CD14-positive monocyte (primary cell): ENCODE measurements around the gene PRR30. TPM values are rescaled to one million over a fixed set of nuclear protein-coding genes. Genes with fewer than 3 reads are reported as not detected.
A peak's percentile ranks its signal among the peaks of the same experiment; 100 is the strongest.

Experiments used
- DNase-seq, 3 donors: peaks; one replicate each; pipeline ENCODE4 v3.0.0-alpha.2; 2011 to 2022
- H2AFZ ChIP-seq: 2 replicates; pipeline ENCODE4 v1.6.0; 2012; ENCODE audit warnings: mild to moderate bottlenecking, low read depth, low read length, inconsistent platforms; ENCODE audit not compliant: insufficient read depth, poor library complexity, severe bottlenecking
- H3K27ac ChIP-seq, 2 donors: 1 replicate in 1 of 2; 2 replicates in 1 of 2; pipeline ENCODE4 v1.5.1; 2012 to 2013; ENCODE audit warnings: low read length in 2 of 2, control low read depth in 1 of 2, inconsistent platforms in 1 of 2, low read depth in 1 of 2, mild to moderate bottlenecking in 1 of 2
- H3K27me3 ChIP-seq, 2 donors: one replicate each; pipeline versions ENCODE4 v1.6.0 to v1.6.1; 2011 to 2013; ENCODE audit warnings: low read length in 2 of 2; ENCODE audit not compliant: control insufficient read depth in 2 of 2, insufficient read depth in 2 of 2
- H3K36me3 ChIP-seq, 2 donors: replicated peaks in 1 of 2; 1 replicate in 1 of 2; 2 replicates in 1 of 2; pipeline versions ENCODE4 v1.5.1 to v1.6.1; 2012 to 2013; ENCODE audit warnings: low read length in 2 of 2, control low read depth in 1 of 2, inconsistent platforms in 1 of 2, mild to moderate bottlenecking in 1 of 2; ENCODE audit not compliant: insufficient read depth in 2 of 2, control insufficient read depth in 1 of 2
- H3K4me1 ChIP-seq, 2 donors: 1 replicate in 1 of 2; 2 replicates in 1 of 2; pipeline versions ENCODE4 v1.5.1 to v1.6.1; 2012 to 2013; ENCODE audit warnings: low read length in 2 of 2, control low read depth in 1 of 2, inconsistent platforms in 1 of 2, mild to moderate bottlenecking in 1 of 2, moderate library complexity in 1 of 2; ENCODE audit not compliant: insufficient read depth in 2 of 2, control insufficient read depth in 1 of 2
- H3K4me2 ChIP-seq: replicated peaks from 2 replicates; pipeline ENCODE3; 2012; ENCODE audit warnings: low read length, moderate library complexity, mild to moderate bottlenecking; ENCODE audit not compliant: poor library complexity, severe bottlenecking; ENCODE audit errors: extremely low read depth
- H3K4me3 ChIP-seq, 3 experiments: fragments of 200-600 bp in 1 of 3; sonication (generic) in 1 of 3; replicated peaks in 1 of 3; 1 replicate in 2 of 3; 2 replicates in 1 of 3; pipeline ENCODE4 v1.5.1; 2011 to 2013; ENCODE audit warnings: low read length in 3 of 3, mild to moderate bottlenecking in 3 of 3, control low read depth in 2 of 3, low read depth in 2 of 3, inconsistent platforms in 1 of 3, moderate library complexity in 1 of 3
- H3K79me2 ChIP-seq: 2 replicates; pipeline ENCODE4 v1.6.0; 2012; ENCODE audit warnings: mild to moderate bottlenecking, control low read depth, inconsistent platforms, low read length, moderate library complexity; ENCODE audit not compliant: insufficient read depth
- H3K9ac ChIP-seq: 2 replicates; pipeline ENCODE4 v1.6.0; 2017; ENCODE audit warnings: low read length, mild to moderate bottlenecking; ENCODE audit not compliant: insufficient read depth, poor library complexity, severe bottlenecking
- H3K9me3 ChIP-seq, 2 donors: replicated peaks in 1 of 2; 1 replicate in 1 of 2; 2 replicates in 1 of 2; pipeline versions ENCODE4 v1.5.1 to v1.6.1; 2012 to 2013; ENCODE audit warnings: low read length in 2 of 2, control low read depth in 1 of 2; ENCODE audit not compliant: control insufficient read depth in 1 of 2, insufficient read depth in 1 of 2
- H4K20me1 ChIP-seq: 2 replicates; pipeline ENCODE4 v1.6.0; 2012; ENCODE audit warnings: mild to moderate bottlenecking, low read length, control low read depth, moderate library complexity; ENCODE audit not compliant: insufficient read depth
- H3K27ac Mint-ChIP-seq, 7 donors: one replicate each; pipeline ENCODE4 v1.8.0; 2020; ENCODE audit warnings: mild to moderate bottlenecking in 7 of 7, mixed read lengths in 7 of 7, moderate library complexity in 6 of 7, inconsistent platforms in 2 of 7
- H3K27me3 Mint-ChIP-seq, 3 donors: one replicate each; pipeline ENCODE4 v1.8.0; 2021 to 2022; ENCODE audit warnings: low read depth in 3 of 3, mild to moderate bottlenecking in 3 of 3, mixed read lengths in 3 of 3, moderate library complexity in 3 of 3, inconsistent platforms in 1 of 3
- H3K36me3 Mint-ChIP-seq, 2 donors: one replicate each; pipeline ENCODE4 v1.8.0; 2020; ENCODE audit warnings: mixed read lengths in 2 of 2, inconsistent platforms in 1 of 2, mild to moderate bottlenecking in 1 of 2
- H3K4me1 Mint-ChIP-seq: one replicate; pipeline ENCODE4 v1.8.0; 2020; ENCODE audit warnings: mild to moderate bottlenecking, mixed read lengths
- H3K4me3 Mint-ChIP-seq, 2 donors: one replicate each; pipeline ENCODE4 v1.8.0; 2020; ENCODE audit warnings: mild to moderate bottlenecking in 2 of 2, mixed read lengths in 2 of 2, moderate library complexity in 1 of 2
- H3K9me3 Mint-ChIP-seq, 7 donors: one replicate each; pipeline ENCODE4 v1.8.0; 2020 to 2022; ENCODE audit warnings: mixed read lengths in 7 of 7, mild to moderate bottlenecking in 6 of 7, moderate library complexity in 6 of 7, inconsistent platforms in 2 of 7
- CTCF ChIP-seq: fragments of 200-600 bp; IDR thresholded peaks from one replicate; pipeline ENCODE4 v1.8.0; 2022; ENCODE audit warnings: antibody characterized with exemption, mild to moderate bottlenecking
- WGBS: methylation state at CpG from one replicate; pipeline ENCODE4 v1.1.5; 2013; ENCODE audit warnings: missing lambda C conversion rate; ENCODE audit not compliant: insufficient coverage; 5-methylcytosine and 5-hydroxymethylcytosine counted together
- intact Hi-C, 2 donors: fragments of 100-400 bp; cut with micrococcal nuclease; formaldehyde crosslinking; loops; one replicate each; pipeline versions ENCODE4 v1.15.0 to v1.15.1; 2023
- polyA plus RNA-seq, 3 donors: library from polyadenylated mRNA; depleted of rRNA in 1 of 3; unstranded in 2 of 3; stranded (reverse) in 1 of 3; fragments of 300-500 nt in 2 of 3; fragments of >200 nt in 1 of 3; fragmentation: Illumina TruSeq in 2 of 3; gene quantifications; 1 replicate in 2 of 3; 2 replicates in 1 of 3; pipeline ENCODE4 v1.2.3, GENCODE V29; 2012 to 2021

Gene PRR30
- polyA plus RNA-seq, 3 donors = not detected

GRCh38 chr2:27152796-27153464 is 13.7 kb upstream of the PRR30 start:
- intact Hi-C loops = no loop called here
- 86% methylated on average over 2 of the region's 2 CpGs for WGBS
- H3K27ac ChIP-seq = no peak overlapping the region
- Mint-ChIP-seq H3K4me1 (no peaks in the 10 kb centered on the region), H3K36me3 (no peaks in the 10 kb centered on the region), H3K9me3 (peaks cover 0 to 2% (median 0%) of the 10 kb centered on the region in 7 donors), H3K27me3 (peaks cover 0 to 10% (median 1%) of the 10 kb centered on the region in 3 donors), H3K4me3 (no peak overlapping the region), H3K27ac (peak overlapping the region in 1 of 7 donors; percentile 34)
- no peak overlapping the region for H2AFZ ChIP-seq
- no peak overlapping the region for H3K9ac ChIP-seq
- DNase-seq = no peak
- H3K79me2 ChIP-seq = no peaks in the 10 kb centered on the region
- no peaks in the 10 kb centered on the region for H3K4me1 ChIP-seq
- no peak for TF ChIP-seq CTCF
- H3K36me3 ChIP-seq = no peaks in the 10 kb centered on the region
- H3K9me3 ChIP-seq = no peaks in the 10 kb centered on the region
- no peak overlapping the region for H3K4me2 ChIP-seq
- no peak overlapping the region for H3K4me3 ChIP-seq
- no peaks in the 10 kb centered on the region for H4K20me1 ChIP-seq
- no peaks in the 10 kb centered on the region for H3K27me3 ChIP-seq

GRCh38 chr2:27152102-27152795 is 13.0 kb upstream of the PRR30 start:
- no peak overlapping the region for H3K27ac ChIP-seq
- no peak overlapping the region for H3K4me3 ChIP-seq
- Mint-ChIP-seq H3K27me3 (peaks cover 0 to 11% (median 1%) of the 10 kb centered on the region in 3 donors), H3K36me3 (no peaks in the 10 kb centered on the region), H3K4me1 (no peaks in the 10 kb centered on the region), H3K9me3 (peaks cover 0 to 2% (median 0%) of the 10 kb centered on the region in 7 donors), H3K27ac (no peak overlapping the region), H3K4me3 (no peak overlapping the region)
- no peaks in the 10 kb centered on the region for H3K79me2 ChIP-seq
- H3K4me2 ChIP-seq = no peak overlapping the region
- H3K4me1 ChIP-seq = no peaks in the 10 kb centered on the region
- no peaks in the 10 kb centered on the region for H3K27me3 ChIP-seq
- H3K9me3 ChIP-seq = no peaks in the 10 kb centered on the region
- TF ChIP-seq CTCF = no peak
- intact Hi-C loops = no loop called here
- H3K36me3 ChIP-seq = no peaks in the 10 kb centered on the region
- no peak for DNase-seq
- H4K20me1 ChIP-seq = no peaks in the 10 kb centered on the region
- WGBS = 88% methylated on average over 6 of the region's 8 CpGs
- H3K9ac ChIP-seq = no peak overlapping the region
- H2AFZ ChIP-seq = no peak overlapping the region
